Measurements from ENCODE around the gene RGPD5.
"Not testable (repeated sequence)": the region's sequence is repeated elsewhere in the genome, so short reads cannot be mapped to it uniquely, and the experiment has no call there.

The RGPD5 gene

GRCh38 chr2:109894141-109894540 lies 100.0 kb downstream of the RGPD5 start:
- not testable (repeated sequence) for DNase-seq

DNA sequence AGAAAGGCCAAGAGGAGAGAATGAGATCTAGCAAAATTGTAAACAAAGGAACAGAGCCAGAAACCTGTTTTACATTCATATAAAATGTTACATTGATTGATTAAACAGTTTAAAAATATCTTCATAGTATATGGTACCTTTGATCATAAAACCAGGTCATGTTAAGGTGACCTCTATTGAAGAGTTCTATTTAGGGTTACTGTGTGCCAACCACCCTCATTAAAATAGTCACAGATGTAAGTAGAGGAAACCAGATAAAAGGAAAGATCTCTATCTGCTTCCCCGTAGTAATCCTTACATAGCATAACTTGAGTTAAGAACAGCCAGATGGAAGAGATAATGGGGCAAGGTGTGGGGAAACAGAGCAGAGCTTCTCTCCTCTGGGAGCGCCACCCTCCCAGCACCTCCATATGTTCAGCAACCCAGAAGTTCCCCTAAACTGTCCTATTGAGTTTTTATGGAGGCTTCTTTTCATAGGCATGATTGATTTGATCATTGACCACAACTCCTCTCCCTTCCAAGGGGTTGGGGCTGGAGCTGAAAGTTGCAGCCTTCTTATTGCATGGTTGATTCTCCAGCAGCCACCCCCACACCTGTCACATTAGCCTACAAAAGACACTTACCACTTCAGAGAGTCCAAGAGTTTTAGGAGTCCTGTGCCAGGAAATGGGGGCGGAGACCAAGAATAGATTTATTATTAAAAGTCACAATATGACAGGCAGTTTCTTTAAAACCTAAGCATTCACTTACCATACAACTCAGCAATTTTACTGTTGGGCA lies 101.2 kb downstream of the RGPD5 start:
- not testable (repeated sequence) for DNase-seq

DNA sequence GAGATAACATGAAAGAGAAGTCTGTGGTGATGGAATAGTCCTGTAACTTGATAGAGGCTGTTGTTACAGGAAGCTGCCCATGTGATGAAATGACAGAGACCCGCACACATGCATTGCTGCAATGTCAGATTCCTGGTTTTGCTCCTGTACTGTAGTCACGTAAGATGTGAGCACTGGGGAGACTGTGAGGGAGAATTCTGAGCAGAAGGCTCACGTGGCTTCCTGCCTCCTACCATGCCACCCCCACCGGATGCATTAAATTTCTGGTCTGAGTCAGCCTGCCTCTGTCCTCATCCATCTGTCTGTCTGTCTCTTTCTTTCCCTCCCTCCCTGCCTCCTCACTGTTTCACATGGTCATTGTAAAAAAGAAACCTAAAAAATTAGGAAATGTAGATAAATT lies 102.1 kb downstream of the RGPD5 start:
- not testable (repeated sequence) for DNase-seq

DNA sequence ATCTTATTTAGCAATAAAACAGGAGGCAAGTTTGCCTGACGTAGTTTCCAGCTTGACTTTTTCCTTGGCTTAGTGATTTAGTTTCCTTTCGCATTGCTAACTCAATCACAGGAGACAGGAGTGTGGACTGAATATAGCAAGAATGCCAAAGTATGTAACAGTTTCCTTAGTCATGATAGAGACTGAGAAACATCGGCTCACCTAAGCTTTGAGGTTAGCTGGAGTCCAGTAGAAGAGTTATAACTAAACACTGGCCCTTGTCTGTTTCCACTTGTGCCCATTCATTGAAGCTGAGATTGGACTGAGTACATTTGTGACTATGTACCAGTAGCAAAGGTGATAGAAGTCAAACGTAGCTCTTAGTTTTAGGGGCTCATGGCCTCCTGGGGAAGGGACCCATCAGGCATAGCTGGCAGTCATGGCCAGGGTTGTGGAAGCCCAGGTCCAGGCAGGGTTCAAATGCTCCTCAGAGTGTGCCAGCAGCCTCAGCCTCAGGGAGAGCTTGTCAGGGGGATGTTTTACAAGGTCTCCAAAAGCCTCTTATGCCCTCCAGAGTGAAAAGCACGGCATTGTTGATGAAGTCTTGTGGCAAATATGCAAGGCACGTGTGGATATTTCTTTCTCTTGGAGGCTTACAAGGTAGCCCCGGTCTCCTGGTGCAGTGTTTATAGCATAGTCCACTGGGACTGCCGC lies 103.8 kb downstream of the RGPD5 start:
- not testable (repeated sequence) for DNase-seq

DNA sequence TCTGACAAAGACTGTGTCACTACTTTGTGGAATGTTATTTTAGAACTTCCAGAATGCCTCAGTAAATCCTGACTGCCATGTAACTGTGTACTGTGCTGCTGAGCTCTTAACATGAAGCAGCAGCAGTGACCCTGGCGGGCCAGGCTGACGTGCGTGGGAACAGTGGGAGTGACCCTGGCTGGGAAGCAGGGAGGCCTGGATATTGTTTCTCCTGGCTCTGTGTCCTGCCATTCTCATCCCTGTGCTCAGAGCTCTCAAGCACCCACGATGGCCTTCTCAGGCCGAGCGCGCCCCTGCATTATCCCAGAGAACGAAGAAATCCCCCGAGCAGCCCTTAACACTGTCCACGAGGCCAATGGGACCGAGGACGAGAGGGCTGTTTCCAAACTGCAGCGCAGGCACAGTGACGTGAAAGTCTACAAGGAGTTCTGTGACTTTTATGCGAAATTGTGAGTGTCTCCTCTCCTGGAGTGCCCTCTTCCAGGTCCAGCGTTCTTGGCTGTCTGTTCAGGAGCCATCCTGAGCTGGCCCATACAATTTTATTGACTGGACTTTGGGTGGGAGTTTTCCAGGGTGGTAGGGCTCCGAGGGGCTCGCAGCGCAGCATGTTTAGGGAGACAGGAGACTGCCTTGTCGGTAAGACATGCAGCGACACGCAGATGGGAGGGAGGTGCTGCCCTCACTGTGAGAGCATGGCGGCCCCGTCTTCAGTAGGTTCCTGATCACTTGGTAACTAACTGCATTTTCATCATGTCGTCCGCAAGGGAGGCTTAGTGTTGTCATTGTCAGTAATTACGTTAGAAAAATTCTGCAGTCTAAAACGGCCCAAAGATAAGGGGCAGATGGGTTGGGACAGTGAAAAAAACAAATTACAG lies 104.6 kb downstream of the RGPD5 start, which contains the start of gene LIMS3:
Gene LIMS3, plus strand, starts transcription at position 227 of the 875 bp plus-strand sequence. Its CDS starts 41 bp downstream, at position 268.
- not testable (repeated sequence) for DNase-seq

DNA sequence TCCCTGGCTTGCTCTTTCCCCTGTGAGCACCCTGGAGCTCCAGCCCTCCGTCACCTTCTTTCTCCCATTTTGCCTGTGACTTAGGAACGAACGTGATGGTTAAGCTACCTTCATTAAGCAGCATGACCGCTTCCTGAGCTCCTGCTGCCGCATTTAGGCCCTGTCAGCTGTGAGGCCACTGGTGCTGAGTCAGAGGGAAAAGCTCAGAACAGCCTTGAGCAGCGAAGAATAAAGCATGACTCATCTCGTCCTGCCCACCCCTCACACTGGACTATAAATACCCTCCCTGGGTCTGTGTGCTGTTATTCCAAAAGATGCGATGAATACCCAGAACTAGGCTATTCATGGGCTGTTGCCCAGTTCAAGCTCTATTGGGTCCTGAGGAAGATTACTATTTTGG lies 111.7 kb downstream of the RGPD5 start:
- not testable (repeated sequence) for DNase-seq
